CD4-positive, alpha-beta T cell treated with Interleukin-17A for 4 hours (primary cell): ENCODE data around the gene GLIS1.

Experiments
- DNase-seq: peaks from one replicate; pipeline ENCODE4 v3.0.0-alpha.2; 2020; ENCODE audit warnings: mixed read lengths

GLIS1 gene

GRCh38 chr1:53735681-53736080, 3.3 kb downstream of the GLIS1 start:
- DNase-seq = no peak

GRCh38 chr1:53735261-53735660, 3.7 kb downstream of the GLIS1 start:
- no peak for DNase-seq

DNA sequence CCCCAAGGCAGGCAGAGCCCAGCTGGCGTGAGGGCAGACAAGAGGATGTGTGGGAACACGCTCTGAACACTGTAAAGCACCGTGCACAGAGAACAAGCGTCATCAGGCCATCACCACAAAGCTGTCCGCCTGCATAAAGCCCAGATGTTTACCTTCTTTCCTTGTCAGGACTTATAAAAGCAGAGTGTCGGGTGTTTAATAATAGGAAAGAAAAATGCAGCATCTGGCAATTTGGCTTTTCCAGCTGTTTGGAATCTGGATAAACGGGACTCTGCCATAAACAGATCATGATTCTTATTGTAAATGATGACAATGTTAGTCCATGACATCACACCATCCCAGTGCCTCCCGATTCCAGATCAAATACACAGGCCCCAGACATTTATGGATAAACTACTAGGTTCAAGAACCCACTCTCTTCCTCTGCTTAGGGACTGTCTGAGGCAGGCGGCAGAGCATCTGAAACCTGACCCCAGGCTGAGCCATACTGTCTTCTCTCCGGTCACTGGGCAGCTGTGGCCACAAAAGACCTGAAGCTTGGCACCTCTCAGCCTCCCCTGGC, 4.2 kb downstream of the GLIS1 start:
- DNase-seq = no peak

GRCh38 chr1:53733975-53734649, 4.9 kb downstream of the GLIS1 start:
- no peak for DNase-seq

DNA sequence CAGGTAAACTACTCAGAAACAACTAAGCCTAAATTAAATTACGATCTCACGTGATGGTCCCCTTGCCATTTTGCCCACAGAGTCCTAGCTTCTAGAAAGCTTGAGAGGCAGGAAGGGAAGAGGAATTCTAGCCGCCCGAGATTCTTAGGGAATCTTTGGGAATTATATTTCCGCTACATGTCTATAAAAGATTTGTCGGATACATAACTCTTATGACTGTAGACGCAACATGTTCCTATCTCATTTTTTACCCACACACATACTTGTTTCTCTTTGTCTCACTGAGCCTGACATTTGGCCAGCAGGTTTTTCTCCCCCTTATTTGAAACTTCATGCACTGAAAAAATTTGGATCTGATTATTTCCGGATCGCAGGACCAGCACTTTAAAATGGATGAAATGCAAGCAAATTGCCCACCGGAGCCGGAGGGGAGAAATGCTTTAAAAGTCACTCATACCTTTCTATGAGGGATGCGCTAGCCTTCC, 5.5 kb downstream of the GLIS1 start:
- no peak for DNase-seq

- no peak for DNase-seq
Measured at GRCh38 chr1:53732912-53733317, 6.0 kb downstream of the GLIS1 start.

DNA sequence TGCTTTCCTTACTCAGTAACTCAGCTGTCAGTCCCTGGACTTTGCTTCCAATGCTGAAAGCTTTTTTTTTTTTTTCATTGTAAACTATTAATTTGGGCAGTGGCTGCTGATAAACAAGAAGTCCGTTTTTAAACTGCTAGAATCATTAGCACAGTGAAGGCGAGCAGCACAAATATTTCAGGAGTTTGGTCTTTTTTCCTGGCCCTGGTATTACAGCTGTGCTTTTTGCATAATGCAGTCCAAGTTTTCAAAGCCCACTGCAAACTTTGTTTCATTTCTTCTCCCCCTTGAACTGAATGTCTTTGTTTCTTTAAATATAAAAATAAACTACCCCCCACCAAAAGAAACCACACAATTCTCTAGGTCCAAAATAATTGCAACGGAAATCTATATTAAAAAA, 6.6 kb downstream of the GLIS1 start:
- no peak for DNase-seq

GRCh38 chr1:53731779-53732305, 7.1 kb downstream of the GLIS1 start:
- DNase-seq = no peak

- DNase-seq = no peak
Measured at GRCh38 chr1:53731043-53731600, 7.8 kb downstream of the GLIS1 start.

DNA sequence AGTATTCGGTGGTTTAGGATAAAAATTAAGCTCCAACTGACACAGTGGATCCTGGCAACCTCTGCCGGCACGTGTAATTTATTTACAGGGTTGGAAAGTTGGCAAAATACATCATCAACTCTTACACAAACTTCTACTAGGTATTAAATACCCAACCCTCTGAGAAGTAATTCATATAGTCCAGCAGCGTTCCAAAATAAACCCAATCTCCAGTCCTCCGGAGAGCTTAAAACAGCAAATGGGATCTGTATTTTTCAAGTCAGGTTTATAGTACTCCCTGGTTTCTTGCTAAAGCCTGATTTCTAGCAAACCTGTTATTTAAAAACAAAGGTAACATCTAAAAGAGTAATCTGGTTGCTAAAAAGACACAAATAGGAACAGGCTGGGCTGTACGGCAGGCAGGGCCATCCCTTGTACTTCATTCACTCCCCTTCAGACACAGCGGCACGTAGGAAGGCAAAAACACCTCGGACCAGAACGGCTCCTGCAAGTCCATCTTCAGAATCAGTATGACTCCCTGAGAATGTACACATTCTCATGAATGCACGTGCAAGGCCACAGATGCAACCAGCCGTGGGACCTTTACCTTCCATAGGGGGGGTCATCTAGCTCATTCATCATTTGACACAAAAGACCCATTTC, 8.6 kb downstream of the GLIS1 start:
- no peak for DNase-seq

- DNase-seq = no peak
Measured at GRCh38 chr1:53729456-53730223, 9.3 kb downstream of the GLIS1 start.

DNA sequence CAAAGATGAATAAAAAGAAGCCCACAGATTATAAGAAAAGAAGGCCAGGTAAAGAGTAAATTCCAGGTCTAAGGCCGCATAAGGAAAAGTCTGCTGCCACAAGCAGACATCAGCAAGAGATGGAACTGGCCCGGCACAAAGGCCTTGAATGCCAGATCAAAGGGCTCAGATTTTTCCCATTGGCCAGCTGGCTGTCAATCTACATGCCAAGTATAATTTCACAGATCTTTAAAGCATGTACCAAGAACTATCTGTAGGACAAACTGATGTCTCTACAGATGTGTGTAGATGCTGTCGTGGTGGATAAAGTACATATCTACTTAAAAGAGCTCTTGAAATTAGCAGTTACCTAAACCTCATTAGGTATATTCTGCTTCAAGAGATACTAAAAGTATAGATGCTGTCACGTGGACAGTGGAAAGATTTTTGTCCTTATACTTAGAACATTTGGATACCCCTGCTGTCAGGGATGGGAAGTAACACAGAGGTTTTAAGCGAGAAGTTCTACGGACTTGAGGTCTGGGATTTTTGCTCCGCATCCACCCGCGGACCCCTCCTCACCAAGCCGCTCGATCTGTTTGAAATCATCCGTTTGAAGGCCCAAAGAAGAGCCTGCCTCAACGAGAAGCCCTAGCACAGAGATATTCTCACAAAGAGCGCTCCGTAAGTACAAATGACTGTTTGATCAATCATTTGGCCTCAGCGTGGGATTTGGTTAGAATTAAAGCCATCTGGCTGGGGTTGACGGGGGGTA, 10.1 kb downstream of the GLIS1 start:
- no peak for DNase-seq

- no peak for DNase-seq
Measured at GRCh38 chr1:53728196-53728595, 10.8 kb downstream of the GLIS1 start.

GRCh38 chr1:53727461-53728092, 11.4 kb downstream of the GLIS1 start:
- DNase-seq = no peak

DNA sequence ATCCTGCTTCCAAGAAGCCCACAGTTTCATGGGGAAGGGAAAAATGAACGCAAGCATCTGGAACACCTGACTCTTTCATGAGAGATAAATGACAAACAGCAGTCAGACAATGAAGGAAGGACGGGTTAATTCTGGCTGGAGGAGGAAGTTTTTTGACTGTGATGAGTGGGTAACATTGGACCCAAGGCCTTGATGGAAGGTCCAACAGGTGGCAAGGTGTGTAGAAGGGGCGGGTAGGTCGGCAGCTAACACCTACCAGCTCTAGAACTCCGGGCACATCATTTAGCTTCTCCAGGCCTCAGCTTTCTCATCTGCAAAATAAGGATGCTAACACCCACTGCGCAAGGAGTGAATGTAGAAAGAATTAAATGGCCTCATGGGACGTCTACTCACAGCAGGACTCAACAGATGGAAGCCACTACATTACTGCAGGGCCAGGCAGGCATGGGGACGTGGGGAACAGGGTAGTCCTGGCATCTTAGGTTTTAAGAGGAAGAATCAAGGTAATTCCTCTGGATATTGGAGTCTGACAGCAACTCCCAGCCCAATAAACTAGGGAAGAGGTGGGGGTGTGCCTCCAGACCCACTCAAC, 12.9 kb downstream of the GLIS1 start:
- DNase-seq = no peak

GRCh38 chr1:53725238-53725689, 13.7 kb downstream of the GLIS1 start:
- DNase-seq = no peak

- no peak for DNase-seq
Measured at GRCh38 chr1:53722025-53722424, 16.9 kb downstream of the GLIS1 start.

- DNase-seq = no peak
Measured at GRCh38 chr1:53721088-53721487, 17.9 kb downstream of the GLIS1 start.

GRCh38 chr1:53719469-53719868, 19.5 kb downstream of the GLIS1 start:
- DNase-seq = no peak

DNA sequence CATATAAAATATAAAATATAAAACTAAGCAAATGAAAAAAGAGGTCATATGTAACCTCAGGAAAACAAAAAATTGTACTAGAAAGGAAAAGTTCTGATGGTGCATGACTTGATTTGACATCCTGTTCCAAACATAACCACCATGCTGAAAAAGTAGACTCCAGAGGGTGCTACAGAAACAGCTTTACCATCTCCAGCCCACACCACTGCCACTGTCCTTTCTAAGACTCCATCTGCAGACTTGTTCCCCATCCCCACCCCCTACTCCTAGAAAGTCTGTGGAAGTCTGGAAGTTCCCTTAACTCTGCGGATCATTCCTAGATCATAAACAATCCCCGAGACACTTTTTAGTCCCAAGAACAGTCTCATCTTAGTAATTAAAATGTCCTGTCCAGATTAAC, 20.5 kb downstream of the GLIS1 start:
- no peak for DNase-seq
